Activated CD4-positive, alpha-beta T cell treated with anti-CD3 and anti-CD28 coated beads for 36 hours (primary cell): ENCODE measurements around the gene SLAMF9. TPM values are rescaled to one million over a fixed set of nuclear protein-coding genes. Genes with fewer than 3 reads are reported as not detected.

Experiments used
- ATAC-seq: fragments of 200-7000 bp; cut with Tn5 transposase; one replicate; pipeline ENCODE4 v1.10.0; 2021; ENCODE audit warnings: mild to moderate bottlenecking, moderate library complexity
- CTCF ChIA-PET: fragments of 350-600 bp; sonication (Branson Sonifier 250); formaldehyde crosslinking; loops from one replicate; lab custom pipeline; 2021; ENCODE audit warnings: antibody characterized with exemption; lab: Charles Lee
- POLR2A ChIA-PET: fragments of 350-600 bp; sonication (Branson Sonifier 250); formaldehyde crosslinking; loops from one replicate; lab custom pipeline; 2021; ENCODE audit warnings: antibody characterized with exemption, inconsistent platforms; lab: Charles Lee
- DNase-seq: peaks from one replicate; pipeline ENCODE4 v3.0.0-alpha.2; 2020
- H3K27ac Mint-ChIP-seq: one replicate; pipeline ENCODE4 v1.8.0; 2021; ENCODE audit warnings: mixed read lengths
- H3K27me3 Mint-ChIP-seq: one replicate; pipeline ENCODE4 v1.8.0; 2021; ENCODE audit warnings: mixed read lengths
- H3K36me3 Mint-ChIP-seq: one replicate; pipeline ENCODE4 v1.8.0; 2021; ENCODE audit warnings: low read depth, mixed read lengths
- H3K4me1 Mint-ChIP-seq: one replicate; pipeline ENCODE4 v1.8.0; 2021; ENCODE audit warnings: mixed read lengths
- H3K4me3 Mint-ChIP-seq: one replicate; pipeline ENCODE4 v1.8.0; 2021; ENCODE audit warnings: mild to moderate bottlenecking, moderate library complexity, mixed read lengths
- H3K9me3 Mint-ChIP-seq: one replicate; pipeline ENCODE4 v1.8.0; 2021; ENCODE audit warnings: low read depth, mixed read lengths
- intact Hi-C, 2 experiments: fragments of 100-400 bp; cut with DNase I in 1 of 2; cut with micrococcal nuclease in 1 of 2; formaldehyde crosslinking; loops; one replicate each; pipeline versions ENCODE4 v1.14.2 to v1.15.1; 2022 to 2024; cut with DNase I, micrococcal nuclease
- total RNA-seq, 2 experiments: library from RNA; stranded (reverse); gene quantifications; one replicate each; pipeline ENCODE4 v1.2.3, GENCODE V29; 2021

The SLAMF9 gene
- total RNA-seq, 2 experiments from 2014 or later = not detected

- intact Hi-C loops = loop anchor here in 1 of 2 experiments (1.0 kb wide), 1 partner anchor 20 kb away; the partner anchor contains the start of gene TAGLN2
- H3K4me1 Mint-ChIP-seq = peaks cover 7% of the 10 kb centered on the region
- H3K36me3 Mint-ChIP-seq = no peaks in the 10 kb centered on the region
- ChIA-PET CTCF (interaction anchor here (0.6 to 4.7 kb wide), 7 partner anchors 12 to 237 kb away, joined by 3 to 24 read pairs (median 4); no protein-coding TSS in a partner anchor), POLR2A (interaction anchor here (0.6 to 2.0 kb wide), 2 partner anchors 22 to 1280 kb away, joined by 6 to 10 read pairs; no protein-coding TSS in a partner anchor)
- peak within 1 kb of the TSS; percentile 35 for H3K4me3 Mint-ChIP-seq
- DNase-seq = peak; percentile 75
- ATAC-seq = peak; percentile 92
- no peaks in the 10 kb centered on the region for H3K9me3 Mint-ChIP-seq
- H3K27me3 Mint-ChIP-seq = peaks cover 30% of the 10 kb centered on the region
- H3K27ac Mint-ChIP-seq = no peak within 1 kb of the TSS
Observed at GRCh38 chr1:159945483-159946241, 8.4 kb downstream of the SLAMF9 start, which contains the start of gene IGSF9. Gene IGSF9 (minus strand): TSS chr1:159945613. CDS start chr1:159943454, 2,159 bp downstream.

- CTCF ChIA-PET = interaction anchor here (0.7 to 4.7 kb wide), 6 partner anchors 55 to 236 kb away, joined by 3 to 24 read pairs (median 4); no protein-coding TSS in a partner anchor
- no peak overlapping the region for H3K27ac Mint-ChIP-seq
- intact Hi-C loops = loop anchor here in 1 of 2 experiments (1.0 kb wide), 1 partner anchor 20 kb away; the partner anchor contains the start of gene TAGLN2
- DNase-seq (no peak), ATAC-seq (no peak)
- H3K9me3 Mint-ChIP-seq = no peaks in the 10 kb centered on the region
- H3K4me3 Mint-ChIP-seq = peak overlapping the region; percentile 35
- peaks cover 7% of the 10 kb centered on the region for H3K4me1 Mint-ChIP-seq
- H3K27me3 Mint-ChIP-seq = peaks cover 27% of the 10 kb centered on the region
- H3K36me3 Mint-ChIP-seq = no peaks in the 10 kb centered on the region
- POLR2A ChIA-PET = interaction anchor here (2.0 kb wide), 1 partner anchor 21 kb away, joined by 10 read pairs; no protein-coding TSS in a partner anchor
Observed at GRCh38 chr1:159944623-159945455, 9.2 kb downstream of the SLAMF9 start.

GRCh38 chr1:159943908-159944622, 10.0 kb downstream of the SLAMF9 start:
- H3K4me1 Mint-ChIP-seq = peaks cover 7% of the 10 kb centered on the region
- H3K9me3 Mint-ChIP-seq = no peaks in the 10 kb centered on the region
- H3K36me3 Mint-ChIP-seq = no peaks in the 10 kb centered on the region
- ATAC-seq = no peak
- no peak overlapping the region for H3K27ac Mint-ChIP-seq
- intact Hi-C loops = no loop called here
- no peak for DNase-seq
- POLR2A ChIA-PET = no interaction called here
- CTCF ChIA-PET = interaction anchor here (0.8 to 2.8 kb wide), 3 partner anchors 55 to 134 kb away, joined by 3 to 15 read pairs (median 4); no protein-coding TSS in a partner anchor
- H3K4me3 Mint-ChIP-seq = no peak overlapping the region
- peaks cover 27% of the 10 kb centered on the region for H3K27me3 Mint-ChIP-seq

GRCh38 chr1:159943278-159943640, 10.8 kb downstream of the SLAMF9 start:
- POLR2A ChIA-PET = no interaction called here
- intact Hi-C loops = no loop called here
- Mint-ChIP-seq H3K36me3 (no peaks in the 10 kb centered on the region), H3K4me1 (peaks cover 7% of the 10 kb centered on the region), H3K27me3 (peaks cover 27% of the 10 kb centered on the region), H3K27ac (no peak overlapping the region), H3K9me3 (no peaks in the 10 kb centered on the region), H3K4me3 (no peak overlapping the region)
- CTCF ChIA-PET = interaction anchor here (2.8 kb wide), 1 partner anchor 65 kb away, joined by 15 read pairs; no protein-coding TSS in a partner anchor
- DNase-seq (no peak), ATAC-seq (no peak)

GRCh38 chr1:159942632-159943277, 11.3 kb downstream of the SLAMF9 start:
- ATAC-seq (no peak), DNase-seq (no peak)
- no peaks in the 10 kb centered on the region for H3K36me3 Mint-ChIP-seq
- H3K4me1 Mint-ChIP-seq = peaks cover 7% of the 10 kb centered on the region
- H3K4me3 Mint-ChIP-seq = no peak overlapping the region
- no peak overlapping the region for H3K27ac Mint-ChIP-seq
- no peaks in the 10 kb centered on the region for H3K9me3 Mint-ChIP-seq
- H3K27me3 Mint-ChIP-seq = peaks cover 27% of the 10 kb centered on the region
- ChIA-PET CTCF (interaction anchor here (0.6 to 2.8 kb wide), 2 partner anchors 65 to 270 kb away, joined by 3 to 15 read pairs; no protein-coding TSS in a partner anchor), POLR2A (no interaction called here)
- intact Hi-C loops = no loop called here

- POLR2A ChIA-PET = no interaction called here
- intact Hi-C loops = no loop called here
- H3K4me3 Mint-ChIP-seq = no peak overlapping the region
- H3K27me3 Mint-ChIP-seq = peaks cover 27% of the 10 kb centered on the region
- no peak overlapping the region for H3K27ac Mint-ChIP-seq
- H3K36me3 Mint-ChIP-seq = no peaks in the 10 kb centered on the region
- peaks cover 7% of the 10 kb centered on the region for H3K4me1 Mint-ChIP-seq
- no peak for DNase-seq
- CTCF ChIA-PET = interaction anchor here (0.6 to 12.5 kb wide), 5 partner anchors 27 to 270 kb away, joined by 3 to 237 read pairs (median 4); no protein-coding TSS in a partner anchor
- ATAC-seq = no peak
- H3K9me3 Mint-ChIP-seq = no peaks in the 10 kb centered on the region
Observed at GRCh38 chr1:159941591-159942560, 12.2 kb downstream of the SLAMF9 start.

- POLR2A ChIA-PET = no interaction called here
- CTCF ChIA-PET = interaction anchor here (0.8 to 12.5 kb wide), 4 partner anchors 28 to 143 kb away, joined by 3 to 237 read pairs (median 4); no protein-coding TSS in a partner anchor
Observed at GRCh38 chr1:159941141-159941540, 12.9 kb downstream of the SLAMF9 start.

GRCh38 chr1:159940006-159940620, 13.9 kb downstream of the SLAMF9 start:
- DNase-seq (no peak), ATAC-seq (no peak)
- no peaks in the 10 kb centered on the region for H3K36me3 Mint-ChIP-seq
- POLR2A ChIA-PET = no interaction called here
- intact Hi-C loops = no loop called here
- CTCF ChIA-PET = interaction anchor here (1.0 to 12.5 kb wide), 3 partner anchors 65 to 142 kb away, joined by 3 to 237 read pairs (median 3); no protein-coding TSS in a partner anchor
- no peaks in the 10 kb centered on the region for H3K9me3 Mint-ChIP-seq
- no peak overlapping the region for H3K4me3 Mint-ChIP-seq
- no peak overlapping the region for H3K27ac Mint-ChIP-seq
- H3K4me1 Mint-ChIP-seq = peaks cover 9% of the 10 kb centered on the region
- peaks cover 24% of the 10 kb centered on the region for H3K27me3 Mint-ChIP-seq

More at GRCh38 chr1:159941141-159941540, 12.9 kb downstream of the SLAMF9 start:
- DNase-seq = no peak
- intact Hi-C loops = no loop called here
- H3K27me3 Mint-ChIP-seq = peaks cover 25% of the 10 kb centered on the region
- no peak overlapping the region for H3K27ac Mint-ChIP-seq
- H3K9me3 Mint-ChIP-seq = no peaks in the 10 kb centered on the region
- H3K4me1 Mint-ChIP-seq = peaks cover 12% of the 10 kb centered on the region
- no peaks in the 10 kb centered on the region for H3K36me3 Mint-ChIP-seq
- ATAC-seq = no peak
- H3K4me3 Mint-ChIP-seq = no peak overlapping the region

GRCh38 chr1:159939678-159940002, 14.4 kb downstream of the SLAMF9 start:
- ChIA-PET CTCF (interaction anchor here (0.5 to 12.5 kb wide), 8 partner anchors 11 to 727 kb away, joined by 3 to 237 read pairs (median 4); partner anchors contain the start of gene SLAMF9), POLR2A (no interaction called here)
- H3K9me3 Mint-ChIP-seq = no peaks in the 10 kb centered on the region
- intact Hi-C loops = loop anchor here (5.0 kb wide), 2 partner anchors 143 to 438 kb away; partner anchors contain the start of gene KCNJ9 (in 1 of the 2)
- no peaks in the 10 kb centered on the region for H3K36me3 Mint-ChIP-seq
- peaks cover 21% of the 10 kb centered on the region for H3K27me3 Mint-ChIP-seq
- H3K4me3 Mint-ChIP-seq = no peak overlapping the region
- ATAC-seq = no peak
- H3K27ac Mint-ChIP-seq = no peak overlapping the region
- no peak for DNase-seq
- H3K4me1 Mint-ChIP-seq = peaks cover 5% of the 10 kb centered on the region
